ENCODE data around the gene RIIAD1. TPM values are rescaled to one million over a fixed set of nuclear protein-coding genes. Genes with fewer than 3 reads are reported as not detected.

The RIIAD1 gene
- total RNA-seq, 1 donor, result not detected

GRCh38 chr1:151689494-151689893 is 31.8 kb upstream of the RIIAD1 start:
- Histone ChIP-seq H2AFZ (ENCODE audit: low read length) (no peak overlapping the region), H3K36me3 (ENCODE audit: insufficient read depth, low read length) (peaks cover 20% of the 10 kb centered on the region), H3K9me3 (ENCODE audit: low read depth, low read length) (no peaks in the 10 kb centered on the region), H3K4me1 (ENCODE audit: insufficient read depth, low read length) (no peaks in the 10 kb centered on the region), H3K4me2 (ENCODE audit: insufficient read depth, low read length) (no peak overlapping the region), H3K27ac (ENCODE audit: low read depth, low read length) (no peak overlapping the region), H4K20me1 (ENCODE audit: insufficient read depth, low read length) (no peaks in the 10 kb centered on the region), H3K79me2 (ENCODE audit: insufficient read depth, low read length) (no peaks in the 10 kb centered on the region), H3K4me3 (ENCODE audit: insufficient read depth, low read length) (no peak overlapping the region), H3K27me3 (ENCODE audit: insufficient read depth, low read length) (no peaks in the 10 kb centered on the region)
- DNase-seq (ENCODE audit: insufficient read length, low spot score, missing footprints), result no peak
- TF ChIP-seq, protein P1, sequence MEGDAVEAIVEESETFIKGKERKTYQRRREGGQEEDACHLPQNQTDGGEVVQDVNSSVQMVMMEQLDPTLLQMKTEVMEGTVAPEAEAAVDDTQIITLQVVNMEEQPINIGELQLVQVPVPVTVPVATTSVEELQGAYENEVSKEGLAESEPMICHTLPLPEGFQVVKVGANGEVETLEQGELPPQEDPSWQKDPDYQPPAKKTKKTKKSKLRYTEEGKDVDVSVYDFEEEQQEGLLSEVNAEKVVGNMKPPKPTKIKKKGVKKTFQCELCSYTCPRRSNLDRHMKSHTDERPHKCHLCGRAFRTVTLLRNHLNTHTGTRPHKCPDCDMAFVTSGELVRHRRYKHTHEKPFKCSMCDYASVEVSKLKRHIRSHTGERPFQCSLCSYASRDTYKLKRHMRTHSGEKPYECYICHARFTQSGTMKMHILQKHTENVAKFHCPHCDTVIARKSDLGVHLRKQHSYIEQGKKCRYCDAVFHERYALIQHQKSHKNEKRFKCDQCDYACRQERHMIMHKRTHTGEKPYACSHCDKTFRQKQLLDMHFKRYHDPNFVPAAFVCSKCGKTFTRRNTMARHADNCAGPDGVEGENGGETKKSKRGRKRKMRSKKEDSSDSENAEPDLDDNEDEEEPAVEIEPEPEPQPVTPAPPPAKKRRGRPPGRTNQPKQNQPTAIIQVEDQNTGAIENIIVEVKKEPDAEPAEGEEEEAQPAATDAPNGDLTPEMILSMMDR (IDR thresholded peaks at IDR 0.05; ENCODE audit: extremely low read depth, low read depth, low read length), result no peak

GRCh38 chr1:151692226-151692625 is 29.1 kb upstream of the RIIAD1 start:
- no peak overlapping the region for H3K4me3 ChIP-seq (ENCODE audit: insufficient read depth, low read length)
- H3K4me1 ChIP-seq (ENCODE audit: insufficient read depth, low read length), result no peaks in the 10 kb centered on the region
- TF ChIP-seq, protein P1 (IDR thresholded peaks at IDR 0.05; ENCODE audit: extremely low read depth, low read depth, low read length), result no peak
- no peak overlapping the region for H3K4me2 ChIP-seq (ENCODE audit: insufficient read depth, low read length)
- H3K27me3 ChIP-seq (ENCODE audit: insufficient read depth, low read length), result no peaks in the 10 kb centered on the region
- peaks cover 22% of the 10 kb centered on the region for H3K36me3 ChIP-seq (ENCODE audit: insufficient read depth, low read length)
- DNase-seq (ENCODE audit: insufficient read length, low spot score, missing footprints), result no peak
- H3K79me2 ChIP-seq (ENCODE audit: insufficient read depth, low read length), result no peaks in the 10 kb centered on the region
- no peaks in the 10 kb centered on the region for H4K20me1 ChIP-seq (ENCODE audit: insufficient read depth, low read length)
- H3K27ac ChIP-seq (ENCODE audit: low read depth, low read length), result no peak overlapping the region
- no peaks in the 10 kb centered on the region for H3K9me3 ChIP-seq (ENCODE audit: low read depth, low read length)
- H2AFZ ChIP-seq (ENCODE audit: low read length), result no peak overlapping the region

GRCh38 chr1:151693057-151693651 is 28.2 kb upstream of the RIIAD1 start:
- TF ChIP-seq, protein P1 (IDR thresholded peaks at IDR 0.05; ENCODE audit: extremely low read depth, low read depth, low read length), result peak; percentile 78
- Histone ChIP-seq H3K27ac (ENCODE audit: low read depth, low read length) (no peak overlapping the region), H3K79me2 (ENCODE audit: insufficient read depth, low read length) (no peaks in the 10 kb centered on the region), H4K20me1 (ENCODE audit: insufficient read depth, low read length) (no peaks in the 10 kb centered on the region), H3K4me1 (ENCODE audit: insufficient read depth, low read length) (no peaks in the 10 kb centered on the region), H3K36me3 (ENCODE audit: insufficient read depth, low read length) (peaks cover 22% of the 10 kb centered on the region), H3K27me3 (ENCODE audit: insufficient read depth, low read length) (no peaks in the 10 kb centered on the region), H3K4me2 (ENCODE audit: insufficient read depth, low read length) (no peak overlapping the region), H2AFZ (ENCODE audit: low read length) (no peak overlapping the region), H3K4me3 (ENCODE audit: insufficient read depth, low read length) (no peak overlapping the region), H3K9me3 (ENCODE audit: low read depth, low read length) (no peaks in the 10 kb centered on the region)
- DNase-seq (ENCODE audit: insufficient read length, low spot score, missing footprints), result peak; percentile 68

GRCh38 chr1:151701515-151701914 is 19.8 kb upstream of the RIIAD1 start:
- no peaks in the 10 kb centered on the region for H3K27me3 ChIP-seq (ENCODE audit: insufficient read depth, low read length)
- no peak for DNase-seq (ENCODE audit: insufficient read length, low spot score, missing footprints)
- TF ChIP-seq, protein P1 (IDR thresholded peaks at IDR 0.05; ENCODE audit: extremely low read depth, low read depth, low read length), result no peak
- no peaks in the 10 kb centered on the region for H4K20me1 ChIP-seq (ENCODE audit: insufficient read depth, low read length)
- no peaks in the 10 kb centered on the region for H3K79me2 ChIP-seq (ENCODE audit: insufficient read depth, low read length)
- H3K36me3 ChIP-seq (ENCODE audit: insufficient read depth, low read length), result peaks cover 6% of the 10 kb centered on the region
- no peak overlapping the region for H3K4me3 ChIP-seq (ENCODE audit: insufficient read depth, low read length)
- H3K4me1 ChIP-seq (ENCODE audit: insufficient read depth, low read length), result no peaks in the 10 kb centered on the region
- no peak overlapping the region for H2AFZ ChIP-seq (ENCODE audit: low read length)
- no peak overlapping the region for H3K4me2 ChIP-seq (ENCODE audit: insufficient read depth, low read length)
- no peaks in the 10 kb centered on the region for H3K9me3 ChIP-seq (ENCODE audit: low read depth, low read length)
- H3K27ac ChIP-seq (ENCODE audit: low read depth, low read length), result no peak overlapping the region

Data from osteoblast (primary cell).